Medulla oblongata (tissue), 1 donor: ENCODE data around the gene CHRNA5.
"Not testable (repeated sequence)": the region's sequence is repeated elsewhere in the genome, so short reads cannot be mapped to it uniquely, and the experiment has no call there.

Experiments used
- DNase-seq: peaks from one replicate; pipeline ENCODE4 v3.0.0-alpha.2; 2015; ENCODE audit errors: extremely low spot score

CHRNA5 gene

DNA sequence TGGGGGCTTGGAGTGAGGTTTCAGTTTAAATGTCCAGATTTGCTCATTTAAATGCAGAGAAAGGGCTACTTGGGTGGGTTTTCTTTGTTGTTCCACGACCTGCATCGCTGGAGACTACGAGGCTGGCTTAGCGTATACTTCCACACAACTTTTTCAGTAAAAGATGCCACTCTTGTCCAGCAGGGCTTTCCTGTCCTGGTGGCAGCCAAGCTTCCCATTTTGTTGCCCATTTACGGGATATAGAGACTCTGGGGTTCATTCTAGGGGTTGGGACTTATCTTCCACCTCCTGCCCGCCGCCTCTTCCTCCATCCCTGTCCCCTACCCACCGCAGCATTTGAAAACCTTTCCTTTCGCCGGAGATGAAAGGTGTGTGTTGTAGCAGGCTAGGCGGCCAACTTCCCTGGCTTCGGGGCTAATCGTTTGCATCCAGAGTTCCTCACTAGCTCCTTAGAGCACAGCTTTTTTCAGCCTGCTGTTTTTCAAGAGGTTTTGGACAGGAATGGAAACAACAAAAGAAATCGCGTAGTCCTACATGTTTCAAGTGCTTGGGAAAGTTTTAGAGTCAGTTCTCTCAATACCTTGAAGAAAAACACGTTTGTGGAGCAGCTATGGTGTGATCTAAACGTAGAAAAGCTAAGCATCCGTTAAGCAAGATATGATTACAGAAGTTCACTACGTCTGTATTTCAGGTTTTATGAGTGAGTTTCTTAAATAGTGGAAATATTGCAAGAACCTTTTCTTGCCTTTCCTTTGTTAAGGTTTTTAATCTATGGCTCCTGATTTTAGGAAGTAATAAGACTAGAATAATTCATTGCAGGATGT is 843 bp downstream of the CHRNA5 start:
- no peak for DNase-seq

DNA sequence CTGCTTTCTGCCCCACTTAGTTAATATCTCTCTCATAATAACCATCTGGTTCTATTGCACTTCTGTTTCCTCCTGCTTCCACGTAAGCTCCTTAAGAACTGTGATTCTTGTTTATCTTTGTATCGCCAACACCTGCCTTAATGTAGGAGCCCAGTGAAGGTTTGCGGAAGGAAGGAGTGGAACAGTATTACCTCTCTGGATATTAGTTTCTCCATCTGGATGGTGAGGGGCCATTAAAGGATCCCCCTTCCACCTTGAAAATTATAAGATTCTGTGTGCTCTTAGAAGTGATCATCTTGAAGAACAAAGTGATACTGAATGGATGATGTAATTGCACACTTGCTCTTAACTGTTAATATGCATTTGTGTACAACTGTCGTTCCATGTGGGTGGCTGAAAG is 2.2 kb downstream of the CHRNA5 start:
- DNase-seq = no peak

DNA sequence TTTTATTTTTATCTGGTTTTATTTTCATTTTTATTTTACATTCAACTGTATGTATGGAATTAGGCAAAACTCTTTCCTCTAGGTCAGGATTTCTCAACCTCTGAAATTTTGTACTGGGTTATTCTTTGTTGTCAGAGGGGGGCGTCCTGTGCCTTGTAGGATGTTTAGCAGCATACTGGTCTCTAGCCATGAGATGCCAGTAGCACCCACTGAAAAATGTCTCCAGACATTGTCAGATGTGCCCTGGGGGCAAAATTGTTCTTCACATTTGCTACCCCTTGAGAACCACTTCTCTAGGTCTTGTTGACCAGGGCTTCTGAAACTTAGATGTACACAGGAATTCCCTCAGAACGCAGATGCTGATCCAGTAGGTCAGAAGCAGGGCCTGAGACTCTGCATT is 5.4 kb downstream of the CHRNA5 start:
- DNase-seq = no peak

DNA sequence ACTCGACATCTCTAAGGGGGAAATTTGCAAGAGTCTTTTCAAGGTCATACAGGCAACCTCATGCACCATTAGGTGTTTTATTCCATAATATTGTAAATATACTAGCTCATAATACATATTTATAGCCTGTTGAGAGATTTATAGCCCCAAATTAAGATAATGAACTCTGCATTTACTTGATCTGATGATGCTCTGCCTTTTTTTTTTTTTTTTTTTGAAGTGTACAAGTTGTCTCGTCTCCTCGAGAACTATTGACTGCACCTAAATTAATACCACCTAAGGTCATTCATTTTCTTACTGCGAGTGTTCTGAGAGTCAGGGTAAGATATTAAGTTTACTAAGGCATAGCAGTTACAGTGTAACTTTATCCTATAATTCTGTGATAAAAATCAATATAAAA is 6.1 kb downstream of the CHRNA5 start:
- DNase-seq = no peak

DNA sequence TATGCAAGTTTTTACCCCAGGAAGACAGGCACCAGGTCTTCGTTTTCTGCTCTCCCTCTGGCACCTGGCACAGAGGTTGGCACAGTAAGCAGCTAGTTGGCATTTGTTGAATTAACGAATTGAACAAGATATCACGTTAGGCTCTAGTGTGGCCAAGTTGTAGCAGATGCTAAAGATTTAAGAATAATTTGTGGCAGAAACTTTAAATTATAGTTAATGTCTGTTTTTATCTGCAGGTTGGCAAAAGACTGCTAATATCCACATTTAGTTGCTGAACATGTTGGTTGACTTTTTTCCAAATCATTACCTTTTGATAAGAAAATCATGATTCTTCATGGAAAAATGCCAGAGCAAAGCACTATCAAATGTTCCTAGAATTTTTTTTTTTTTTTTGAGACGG is 8.1 kb downstream of the CHRNA5 start:
- no peak for DNase-seq

DNA sequence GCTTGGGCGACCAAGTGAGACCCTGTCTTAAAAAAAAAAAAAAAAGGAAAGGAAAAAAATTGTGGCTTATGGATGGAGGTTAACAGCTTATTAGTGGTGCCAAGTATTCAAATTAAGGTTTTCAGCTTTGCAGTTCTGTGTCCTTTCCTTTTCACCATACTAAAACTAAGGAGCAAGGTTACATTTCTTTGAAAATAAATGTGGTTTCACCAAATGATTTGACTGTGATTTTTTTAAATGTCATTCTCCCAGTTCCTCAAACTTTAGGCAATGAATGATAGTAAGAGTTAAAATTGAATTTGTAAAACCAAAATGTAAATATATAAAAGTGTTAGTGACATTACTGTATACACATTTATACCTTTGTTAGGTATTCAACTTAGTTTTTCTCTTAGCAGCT is 9.6 kb downstream of the CHRNA5 start:
- no peak for DNase-seq

DNA sequence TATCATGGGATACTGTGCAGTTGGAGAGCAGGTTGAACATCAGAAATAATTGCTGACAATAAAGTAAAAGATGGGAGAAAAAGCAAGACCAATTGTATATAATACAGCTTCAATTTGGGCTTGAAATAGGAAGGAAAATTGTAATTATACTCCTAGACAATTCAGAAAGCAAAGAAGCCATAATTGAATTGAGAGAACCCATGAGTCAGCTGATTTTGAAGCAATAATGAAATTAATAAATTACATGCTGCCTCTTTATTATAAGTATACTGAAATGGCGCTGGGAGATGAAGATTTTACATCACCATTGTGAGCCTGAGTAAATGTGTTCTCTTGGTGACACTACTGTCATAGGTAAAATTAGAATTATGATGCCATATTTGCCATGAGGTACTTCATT is 32.3 kb downstream of the CHRNA5 start:
- no peak for DNase-seq

DNA sequence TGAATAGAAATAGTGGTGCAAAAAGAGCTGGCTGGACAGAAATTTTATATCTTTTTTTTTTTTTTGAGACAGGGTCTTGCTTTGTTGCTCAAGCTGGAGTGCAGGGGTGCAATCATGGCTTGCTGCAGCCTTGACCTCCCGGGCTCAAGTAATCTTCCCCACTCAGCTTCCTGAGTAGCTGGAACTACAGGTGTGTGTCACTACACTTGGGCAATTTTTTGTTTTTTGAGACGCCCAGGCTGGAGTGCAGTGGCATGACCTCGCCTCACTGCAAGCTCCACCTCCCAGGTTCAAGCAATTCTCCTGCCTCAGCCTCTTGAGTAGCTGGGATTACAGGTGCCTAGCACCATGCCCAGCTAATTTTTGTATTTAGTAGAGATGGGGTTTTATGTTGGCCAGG is 33.0 kb downstream of the CHRNA5 start:
- DNase-seq = no peak

DNA sequence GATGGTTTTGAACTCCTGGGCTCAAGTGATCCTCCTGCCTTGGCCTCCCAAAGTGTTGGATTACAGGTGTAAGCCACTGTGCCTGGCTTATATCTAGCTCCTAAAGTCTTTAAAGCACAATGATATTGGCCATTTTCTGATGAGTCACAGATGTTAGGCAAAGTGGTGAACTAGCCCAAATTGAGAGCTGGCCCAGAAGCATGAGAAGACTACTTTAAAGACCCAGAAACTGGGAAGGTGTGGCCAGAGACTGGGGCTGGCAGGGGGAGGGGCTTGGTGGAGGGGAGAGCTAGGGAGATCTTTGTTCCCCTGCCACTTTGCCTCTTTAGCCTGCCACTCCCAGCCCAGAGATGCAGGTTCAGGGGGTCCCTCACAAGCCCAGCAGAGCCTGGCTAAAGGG is 33.9 kb downstream of the CHRNA5 start:
- no peak for DNase-seq

DNA sequence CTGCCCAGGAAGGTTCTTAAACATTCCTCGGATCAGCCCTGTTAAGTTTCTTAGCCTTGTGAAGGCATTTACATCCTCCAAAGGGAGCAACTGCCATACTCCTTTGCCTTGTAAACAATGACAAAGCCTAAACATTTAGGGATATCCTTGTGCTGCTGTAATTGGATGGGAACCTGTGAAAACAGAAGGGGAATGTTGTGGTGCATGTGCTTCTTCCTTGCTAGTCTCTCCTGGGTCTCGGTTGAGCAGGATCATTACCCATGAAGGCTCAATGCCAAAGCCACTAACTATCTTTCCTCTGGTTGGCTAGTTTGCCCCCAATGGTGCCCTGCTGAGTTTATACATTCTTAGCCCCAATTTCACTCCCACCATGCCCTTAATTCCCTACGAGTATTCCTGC is 38.1 kb downstream of the CHRNA5 start:
- DNase-seq = no peak

DNA sequence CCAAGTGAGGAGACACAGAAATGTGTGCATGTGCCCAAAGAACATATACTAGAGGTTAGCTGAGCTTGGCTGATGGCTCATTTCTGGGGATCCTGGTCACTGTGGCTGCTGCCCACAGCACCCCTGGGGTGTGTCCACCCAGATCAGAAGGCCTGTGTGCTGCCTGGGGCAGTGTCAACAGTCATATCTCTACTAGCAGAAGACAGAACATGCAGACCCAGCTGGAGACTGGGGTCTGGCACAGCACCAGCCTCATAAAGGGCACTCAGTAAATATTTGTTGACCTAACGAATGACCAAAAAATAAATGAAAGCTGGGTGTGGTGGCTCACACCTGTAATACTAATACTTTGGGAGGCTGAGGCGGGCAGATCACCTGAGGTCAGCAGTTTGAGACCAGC is 39.1 kb downstream of the CHRNA5 start:
- no peak for DNase-seq

DNA sequence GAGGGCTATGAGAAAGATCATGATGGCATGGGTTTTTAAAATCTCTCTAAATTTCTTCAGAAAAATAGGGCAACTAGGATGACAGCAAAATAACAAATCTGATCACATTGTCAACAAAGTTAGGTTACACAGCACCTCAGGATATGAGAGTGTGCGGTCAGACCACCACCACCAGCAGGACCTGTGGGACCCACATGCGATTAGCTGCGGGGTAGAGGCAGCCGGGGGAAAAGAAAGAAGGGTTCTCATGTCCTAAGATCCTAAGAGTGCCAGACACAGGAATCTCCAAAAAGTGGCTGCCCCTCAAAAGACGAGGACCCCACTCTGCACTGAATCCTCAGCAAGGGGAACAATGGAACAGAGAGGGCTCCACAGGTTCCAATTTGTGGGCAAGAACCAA is 39.9 kb downstream of the CHRNA5 start:
- no peak for DNase-seq

DNA sequence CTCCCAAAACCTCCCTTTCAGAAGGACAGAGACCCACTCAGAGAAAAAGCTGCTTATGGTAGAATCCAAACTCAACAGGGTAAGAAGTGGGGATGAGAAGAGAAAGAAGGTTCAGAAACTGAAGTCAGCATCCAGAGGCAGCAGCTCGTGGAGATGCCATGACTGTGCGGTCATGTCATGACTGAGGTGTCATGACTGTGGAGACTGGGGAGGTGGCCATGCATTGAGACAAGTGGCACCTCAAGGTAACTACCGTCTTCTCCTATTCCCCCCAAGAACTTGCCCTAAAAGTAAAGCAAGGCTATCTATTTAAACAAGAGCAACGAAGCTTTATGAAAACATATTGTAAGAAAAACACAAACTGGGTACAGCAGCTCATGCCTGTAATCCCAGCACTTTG is 40.4 kb downstream of the CHRNA5 start:
- no peak for DNase-seq

DNA sequence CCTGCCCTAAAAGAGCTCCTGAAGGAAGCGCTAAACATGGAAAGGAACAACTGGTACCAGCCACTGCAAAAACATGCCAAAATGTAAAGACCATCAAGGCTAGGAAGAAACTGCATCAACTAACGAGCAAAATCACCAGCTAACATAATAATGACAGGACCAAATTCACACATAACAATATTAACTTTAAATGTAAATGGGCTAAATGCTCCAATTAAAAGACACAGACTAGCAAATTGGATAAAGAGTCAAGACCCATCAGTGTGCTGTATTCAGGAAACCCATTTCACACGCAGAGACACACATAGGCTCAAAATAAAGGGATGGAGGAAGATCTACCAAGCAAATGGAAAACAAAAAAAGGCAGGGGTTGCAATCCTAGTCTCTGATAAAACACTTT is 44.2 kb downstream of the CHRNA5 start:
- DNase-seq = not testable (repeated sequence)

DNA sequence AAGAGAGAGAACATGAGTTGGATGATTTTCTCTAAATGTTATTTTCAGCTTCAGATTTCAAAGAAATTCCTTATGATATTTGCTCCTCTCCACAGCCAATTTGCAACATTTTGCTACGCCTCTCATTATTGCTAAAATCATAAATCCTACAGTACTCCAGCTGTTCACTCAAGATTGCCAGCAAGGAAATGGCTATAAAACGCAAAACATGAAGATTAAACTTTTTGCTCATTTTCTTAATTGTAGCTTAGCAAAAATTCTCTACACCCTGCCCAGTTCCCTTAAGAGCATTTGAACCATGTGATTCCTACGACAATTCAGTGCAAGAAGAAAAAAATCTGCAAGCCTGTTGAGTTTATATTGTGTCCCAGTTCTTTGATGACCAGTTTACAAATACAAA is 48.7 kb downstream of the CHRNA5 start:
- no peak for DNase-seq

DNA sequence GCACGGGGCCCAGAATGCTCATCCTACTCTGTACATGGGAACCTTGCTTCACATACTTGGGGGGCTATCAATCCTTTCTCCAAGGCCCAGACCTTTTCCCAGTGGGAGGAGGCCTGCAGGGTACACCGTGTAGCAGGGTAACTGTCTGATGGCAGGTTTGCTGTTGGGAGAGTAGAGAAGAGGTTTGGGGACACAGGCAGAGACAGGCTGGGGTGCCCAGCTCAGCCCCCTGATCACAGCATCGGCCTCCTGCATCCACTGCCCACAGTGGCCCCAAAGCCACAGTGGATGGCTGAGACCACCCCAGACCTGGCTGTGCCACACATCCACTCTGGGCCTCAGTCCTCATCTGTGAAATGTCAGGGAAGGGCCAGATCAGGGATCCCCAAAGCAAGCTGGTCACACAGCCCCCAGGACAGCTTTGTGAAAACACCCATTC is 49.9 kb downstream of the CHRNA5 start:
- DNase-seq = no peak

DNA sequence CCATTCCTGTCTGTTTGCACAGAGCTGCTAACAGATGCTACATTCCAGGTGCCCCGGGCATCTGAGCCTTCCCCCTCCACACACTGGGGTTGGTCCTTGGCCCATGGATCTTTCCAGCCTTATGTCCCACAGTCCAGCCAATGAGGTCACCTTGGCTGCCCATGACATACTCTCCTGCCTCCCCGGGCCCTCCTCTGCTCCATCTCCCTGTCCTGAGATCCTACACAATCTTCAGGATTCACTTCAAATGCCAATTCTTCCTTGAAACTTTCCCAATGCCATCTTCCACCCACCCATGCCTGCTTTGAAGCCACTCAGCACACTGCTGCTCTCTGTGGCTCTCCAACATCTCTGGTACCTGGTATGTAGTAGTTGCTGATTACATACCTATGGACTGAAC is 51.2 kb downstream of the CHRNA5 start:
- no peak for DNase-seq

DNA sequence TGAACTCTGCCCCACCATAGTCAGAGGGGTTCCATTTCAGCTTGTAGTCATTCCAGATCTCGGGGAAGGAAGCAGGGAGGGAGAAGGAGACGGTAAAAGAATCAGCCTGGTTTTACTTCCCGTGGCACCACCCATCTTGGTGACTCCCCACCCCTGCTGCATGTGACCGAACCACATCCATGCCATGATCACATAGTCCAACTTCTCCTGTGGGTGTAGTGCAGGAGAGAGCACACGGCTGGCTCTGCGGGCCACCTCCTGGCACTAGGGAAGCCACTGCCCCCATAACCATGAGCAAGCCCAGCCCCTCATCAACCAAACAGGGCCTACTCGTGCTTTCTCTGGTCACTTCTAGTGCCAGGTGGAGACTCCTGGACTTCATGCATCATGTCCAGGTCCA is 51.8 kb downstream of the CHRNA5 start:
- DNase-seq = no peak

DNA sequence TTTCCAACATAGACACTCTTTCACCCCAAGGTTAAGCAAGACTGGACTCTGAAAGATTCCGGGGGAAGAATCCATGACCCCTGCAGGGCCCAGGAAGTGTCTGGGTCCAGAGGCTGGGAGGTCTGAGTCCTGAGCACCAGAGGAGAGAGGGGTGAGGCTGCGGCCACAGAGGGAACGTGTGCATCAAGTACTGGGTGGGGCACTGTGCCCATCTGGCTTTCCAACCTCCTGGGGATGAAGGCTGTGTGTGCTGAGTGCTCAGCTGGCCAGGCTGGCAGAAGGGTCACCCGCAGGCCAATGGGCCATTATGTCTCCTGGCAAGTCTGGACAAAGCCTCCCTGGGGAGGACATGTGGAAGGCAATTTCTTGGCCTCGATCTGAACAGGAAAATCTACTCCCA is 52.2 kb downstream of the CHRNA5 start:
- no peak for DNase-seq

DNA sequence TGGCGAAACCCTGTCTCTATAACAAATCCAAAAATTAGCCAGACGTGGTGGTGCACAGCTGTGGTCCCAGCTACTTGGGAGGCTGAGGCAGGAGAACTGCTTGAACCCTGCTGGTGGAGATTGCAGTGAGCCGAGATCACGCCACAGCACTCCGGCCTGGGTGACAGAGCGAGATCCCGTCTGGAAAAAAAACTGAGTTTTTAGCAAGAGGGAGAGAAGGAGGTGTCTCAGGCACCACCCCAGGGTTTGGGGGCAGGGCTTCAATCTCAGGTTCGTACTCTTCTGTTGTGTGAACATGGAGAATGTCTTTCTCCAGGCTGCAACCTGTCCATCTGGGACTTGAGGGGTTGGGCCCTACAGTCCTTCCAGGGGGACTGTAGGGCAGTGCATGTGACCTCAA is 52.7 kb downstream of the CHRNA5 start:
- DNase-seq = no peak

DNA sequence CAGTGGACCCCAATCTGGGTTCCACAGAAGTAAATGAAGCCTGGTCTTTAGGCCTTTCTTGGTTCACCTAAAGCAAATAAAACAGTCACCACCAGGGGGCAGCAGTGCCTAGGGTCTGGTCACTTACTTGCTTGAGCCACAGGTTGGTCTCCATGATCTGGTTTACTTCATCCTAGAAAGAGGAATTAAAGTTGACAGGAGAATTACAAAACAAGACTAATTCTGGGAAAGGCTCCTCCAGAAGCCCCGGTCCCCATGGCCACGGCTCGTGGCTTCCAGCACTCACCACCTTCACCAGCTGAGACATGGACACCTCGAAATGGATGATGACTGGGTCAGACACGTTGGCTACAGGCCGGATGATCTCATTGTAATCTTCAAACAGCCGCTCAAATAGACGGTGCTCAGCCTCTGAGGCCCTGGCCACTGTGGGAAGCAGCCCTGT is 53.2 kb downstream of the CHRNA5 start:
- peak; percentile 91 for DNase-seq

DNA sequence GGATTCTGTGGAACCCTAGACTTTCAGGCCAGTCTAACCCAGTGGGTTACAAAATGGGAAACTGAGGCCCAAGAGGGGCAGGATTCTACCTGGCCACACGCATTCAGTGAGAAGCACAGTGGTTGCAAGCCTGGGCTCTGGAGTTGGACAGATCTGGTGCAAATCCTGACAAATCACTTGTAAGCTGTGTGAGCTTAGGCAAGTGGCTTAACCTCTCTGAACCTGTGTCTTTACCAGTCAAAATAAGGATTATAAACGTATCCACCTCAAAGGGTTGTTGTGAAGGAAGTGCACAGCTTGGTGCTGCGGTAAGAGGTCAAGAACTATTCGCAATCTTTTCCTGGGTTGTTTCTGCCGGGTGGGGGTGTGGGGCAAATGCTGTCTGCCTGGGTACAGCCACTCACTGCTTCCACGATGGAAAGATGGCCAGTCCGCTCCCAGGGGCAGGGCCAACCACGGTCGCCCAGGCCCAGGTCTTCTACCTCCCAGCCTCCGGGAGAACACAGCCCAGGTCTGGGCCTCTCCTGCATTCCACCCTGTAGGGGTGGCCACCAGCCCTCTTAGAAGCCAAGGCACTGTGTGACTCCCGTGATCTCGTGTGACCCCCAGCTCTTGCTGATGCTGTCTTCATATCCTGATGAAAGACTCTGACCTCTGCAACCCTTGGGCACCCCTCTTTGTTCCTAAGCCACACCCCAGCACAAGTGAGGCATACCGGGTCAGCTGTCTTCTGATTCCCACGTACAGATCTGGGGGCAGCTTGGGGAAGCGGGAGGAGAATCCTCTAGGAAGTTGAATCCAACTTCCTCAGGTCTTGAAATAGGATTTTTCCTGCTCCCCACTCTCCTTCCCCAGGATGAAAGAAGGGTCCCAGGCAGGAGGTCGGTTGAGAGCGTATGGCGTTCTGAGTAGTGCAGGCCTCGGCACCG is 54.0 kb downstream of the CHRNA5 start:
- DNase-seq = no peak

DNA sequence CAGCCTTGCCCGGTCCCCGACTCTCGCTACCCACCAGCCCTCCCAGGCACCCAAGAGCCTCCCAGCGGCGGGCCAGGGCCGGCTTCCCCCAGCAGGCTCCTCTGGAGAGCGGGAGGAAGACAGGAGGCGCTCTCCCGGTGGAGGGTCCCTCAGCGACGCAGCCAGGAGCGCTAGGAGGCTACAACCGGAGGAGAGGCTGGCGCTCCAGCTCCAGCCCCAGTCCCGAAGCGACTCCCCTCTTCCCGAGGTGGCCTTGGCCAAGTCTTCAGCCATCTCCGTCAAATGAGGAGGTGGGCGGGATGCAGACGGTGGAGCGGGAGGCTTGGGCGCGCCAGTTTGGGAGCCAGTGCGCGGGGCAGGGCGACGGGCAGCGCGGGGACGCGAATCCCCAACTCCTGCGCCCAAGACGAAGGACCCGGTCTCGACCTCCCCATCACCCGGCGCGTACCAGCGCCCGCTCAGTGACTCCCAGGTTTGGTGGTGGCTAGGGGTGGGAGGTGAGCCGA is 54.8 kb downstream of the CHRNA5 start:
- no peak for DNase-seq
